ENCODE results near the gene SLC8A1.

DNA sequence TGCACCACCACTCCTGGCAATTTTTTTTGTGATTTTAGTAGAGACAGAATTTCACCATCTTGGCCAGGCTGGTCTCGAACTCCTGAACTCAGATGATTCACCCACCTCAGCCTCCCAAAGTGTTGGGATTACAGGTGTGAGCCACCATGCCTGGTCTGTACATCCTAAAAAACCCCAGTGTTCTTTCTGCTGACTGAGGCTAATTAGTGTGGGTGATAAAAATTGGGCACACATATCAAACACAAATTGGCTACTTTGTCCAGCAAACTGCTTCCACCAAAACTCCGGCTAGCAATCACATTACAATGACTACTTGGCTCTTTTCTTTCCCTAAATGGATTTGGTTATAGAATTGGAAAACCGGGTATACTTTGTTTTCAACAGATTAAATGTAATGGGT, 153.9 kb downstream of the SLC8A1 start:
- TF ChIP-seq POLR2AphosphoS5 (IDR thresholded peaks at IDR 0.05), result no peak
- TF ChIP-seq, protein P1, sequence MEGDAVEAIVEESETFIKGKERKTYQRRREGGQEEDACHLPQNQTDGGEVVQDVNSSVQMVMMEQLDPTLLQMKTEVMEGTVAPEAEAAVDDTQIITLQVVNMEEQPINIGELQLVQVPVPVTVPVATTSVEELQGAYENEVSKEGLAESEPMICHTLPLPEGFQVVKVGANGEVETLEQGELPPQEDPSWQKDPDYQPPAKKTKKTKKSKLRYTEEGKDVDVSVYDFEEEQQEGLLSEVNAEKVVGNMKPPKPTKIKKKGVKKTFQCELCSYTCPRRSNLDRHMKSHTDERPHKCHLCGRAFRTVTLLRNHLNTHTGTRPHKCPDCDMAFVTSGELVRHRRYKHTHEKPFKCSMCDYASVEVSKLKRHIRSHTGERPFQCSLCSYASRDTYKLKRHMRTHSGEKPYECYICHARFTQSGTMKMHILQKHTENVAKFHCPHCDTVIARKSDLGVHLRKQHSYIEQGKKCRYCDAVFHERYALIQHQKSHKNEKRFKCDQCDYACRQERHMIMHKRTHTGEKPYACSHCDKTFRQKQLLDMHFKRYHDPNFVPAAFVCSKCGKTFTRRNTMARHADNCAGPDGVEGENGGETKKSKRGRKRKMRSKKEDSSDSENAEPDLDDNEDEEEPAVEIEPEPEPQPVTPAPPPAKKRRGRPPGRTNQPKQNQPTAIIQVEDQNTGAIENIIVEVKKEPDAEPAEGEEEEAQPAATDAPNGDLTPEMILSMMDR (IDR thresholded peaks at IDR 0.05), result no peak

Measured in upper lobe of left lung (tissue), 4 donors.